HCT116 (cell line): ENCODE data around the gene TP53RK. TPM values are rescaled to one million over a fixed set of nuclear protein-coding genes. Genes with fewer than 3 reads are reported as not detected.

Experiments used
- ATAC-seq: fragments of 200-7000 bp; cut with Tn5 transposase; 2 replicates; pipeline ENCODE4 v1.9.1; 2020; ENCODE audit warnings: mild to moderate bottlenecking, moderate library complexity
- BruUV-seq: library from RNA; stranded (reverse); fragments of 400-500 nt; replicated peaks from 2 replicates; lab custom pipeline; 2021; lab: Mats Ljungman, UMichigan
- CTCF ChIA-PET: fragments of 300-600 bp; sonication (Branson Sonifier 250); formaldehyde crosslinking; loops from one replicate; lab custom pipeline; 2021; ENCODE audit warnings: antibody characterized with exemption; lab: Charles Lee
- POLR2A ChIA-PET: fragments of 300-600, 350-600 bp; sonication (Branson Sonifier 250); formaldehyde crosslinking; loops from one replicate; lab custom pipeline; 2021; ENCODE audit warnings: antibody characterized with exemption; lab: Charles Lee
- RAD21 ChIA-PET, 2 experiments: fragments of 300-600 bp; sonication (Branson Sonifier 250); formaldehyde crosslinking; loops; one replicate each; lab custom pipeline; 2023; ENCODE audit warnings: low total read pairs in 2 of 2; ENCODE audit not compliant: uncharacterized antibody in 2 of 2, unreplicated experiment in 2 of 2, low non-redundant PET in 1 of 2; lab: Charles Lee
- DNase-seq: peaks from one replicate; pipeline ENCODE4 v3.0.0-alpha.2; 2010; ENCODE audit warnings: low read depth, low spot score
- H2AFZ ChIP-seq: fragments of 200-600 bp; shearing (Covaris generic), sonication (generic); 2 replicates; pipeline ENCODE4 v1.6.1; 2017; ENCODE audit warnings: low read depth, mixed run types, mixed read lengths, antibody characterized with exemption, low read length; ENCODE audit not compliant: poor library complexity, severe bottlenecking
- H3K27ac ChIP-seq: 2 replicates; pipeline ENCODE4 v1.5.1; 2012; ENCODE audit warnings: low read depth, low read length
- H3K27me3 ChIP-seq: fragments of 200-600 bp; sonication (generic); 2 replicates; pipeline ENCODE4 v1.6.1; 2016; ENCODE audit warnings: mixed run types, low read length, mixed read lengths; ENCODE audit not compliant: insufficient read depth
- H3K36me3 ChIP-seq, 2 experiments: fragments of 200-500 bp in 1 of 2; fragments of 200-600 bp in 1 of 2; sonication (Bioruptor generic) in 1 of 2; sonication (generic) in 1 of 2; 2 replicates each; pipeline versions ENCODE4 v1.5.1 to v1.6.1; 2014 to 2016; ENCODE audit warnings: low read length in 2 of 2, inconsistent platforms in 1 of 2, mixed read lengths in 1 of 2, mixed run types in 1 of 2; ENCODE audit not compliant: insufficient read depth in 2 of 2, control insufficient read depth in 1 of 2
- H3K4me1 ChIP-seq, 2 experiments: fragments of 200-600 bp in 1 of 2; sonication (generic) in 1 of 2; 2 replicates each; pipeline versions ENCODE4 v1.5.1 to v1.6.1; 2012 to 2017; ENCODE audit warnings: low read length in 2 of 2, inconsistent platforms in 1 of 2, mild to moderate bottlenecking in 1 of 2, mixed read lengths in 1 of 2, mixed run types in 1 of 2, moderate library complexity in 1 of 2; ENCODE audit not compliant: insufficient read depth in 2 of 2, control insufficient read depth in 1 of 2
- H3K4me2 ChIP-seq: fragments of 200-600 bp; sonication (generic); 2 replicates; pipeline ENCODE4 v1.6.1; 2017; ENCODE audit warnings: mixed run types, low read length, mixed read lengths
- H3K4me3 ChIP-seq, 2 experiments: fragments of 200-600 bp in 1 of 2; sonication (generic) in 1 of 2; replicated peaks in 1 of 2; 2 replicates each; pipeline ENCODE4 v1.5.1; 2011 to 2016; ENCODE audit warnings: low read length in 2 of 2, control low read depth in 1 of 2, low read depth in 1 of 2, mild to moderate bottlenecking in 1 of 2, mixed read lengths in 1 of 2, mixed run types in 1 of 2
- H3K79me2 ChIP-seq: fragments of 200-600 bp; sonication (generic); 2 replicates; pipeline ENCODE4 v1.6.1; 2017; ENCODE audit warnings: mild to moderate bottlenecking, mixed run types, low read length, moderate library complexity, mixed read lengths; ENCODE audit not compliant: insufficient read depth
- H3K9ac ChIP-seq: fragments of 200-600 bp; sonication (generic); 2 replicates; pipeline ENCODE4 v1.6.1; 2016; ENCODE audit warnings: low read length, mixed read lengths
- H3K9me2 ChIP-seq: fragments of 200-600 bp; sonication (generic), shearing (Covaris generic); 2 replicates; pipeline ENCODE4 v1.6.1; 2017; ENCODE audit warnings: mixed run types, mild to moderate bottlenecking, moderate library complexity; ENCODE audit not compliant: insufficient read depth
- H3K9me3 ChIP-seq, 2 experiments: fragments of 200-500 bp in 1 of 2; fragments of 200-600 bp in 1 of 2; sonication (Bioruptor generic) in 1 of 2; sonication (generic) in 1 of 2; 2 replicates each; pipeline ENCODE4 v1.6.1; 2014 to 2017; ENCODE audit warnings: low read length in 2 of 2, mixed read lengths in 2 of 2, inconsistent platforms in 1 of 2, low read depth in 1 of 2, mild to moderate bottlenecking in 1 of 2, mixed run types in 1 of 2, moderate library complexity in 1 of 2; ENCODE audit not compliant: control insufficient read depth in 1 of 2, insufficient read depth in 1 of 2
- H4K20me1 ChIP-seq: fragments of 200-600 bp; sonication (generic), shearing (Covaris generic); 2 replicates; pipeline ENCODE4 v1.6.1; 2017; ENCODE audit warnings: mixed run types, mild to moderate bottlenecking, moderate library complexity; ENCODE audit not compliant: insufficient read depth
- EGR1 ChIP-seq: IDR thresholded peaks from 2 replicates; pipeline ENCODE4 v1.6.1; 2012; ENCODE audit warnings: low read depth
- ELF1 ChIP-seq: IDR thresholded peaks from 2 replicates; pipeline ENCODE4 v1.6.1; 2012; ENCODE audit warnings: low read depth, borderline replicate concordance
- EZH2phosphoT487 ChIP-seq: fragments of 200-600 bp; IDR thresholded peaks from 2 replicates; pipeline ENCODE4 v1.6.1; 2018; ENCODE audit warnings: antibody characterized with exemption, borderline replicate concordance
- FOSL1 ChIP-seq: IDR thresholded peaks from 2 replicates; pipeline ENCODE4 v1.6.1; 2012; ENCODE audit warnings: low read depth
- POLR2A ChIP-seq: IDR thresholded peaks from 2 replicates; pipeline ENCODE4 v1.7.0; 2011; ENCODE audit warnings: borderline replicate concordance; ENCODE audit not compliant: insufficient read depth, insufficient read length; ENCODE audit errors: extremely low read depth
- POLR2AphosphoS5 ChIP-seq: IDR thresholded peaks from 2 replicates; pipeline ENCODE4 v1.6.1; 2011; ENCODE audit warnings: mild to moderate bottlenecking, low read depth, low read length, moderate library complexity
- RAD21 ChIP-seq: IDR thresholded peaks from 2 replicates; pipeline ENCODE4 v1.6.1; 2012; ENCODE audit warnings: low read depth, mild to moderate bottlenecking
- SIN3A ChIP-seq: IDR thresholded peaks from 2 replicates; pipeline ENCODE4 v1.6.1; 2012; ENCODE audit warnings: low read depth
- SP1 ChIP-seq: IDR thresholded peaks from 2 replicates; pipeline ENCODE4 v1.6.1; 2012; ENCODE audit warnings: low read depth
- YY1 ChIP-seq: IDR thresholded peaks from 2 replicates; pipeline ENCODE4 v1.6.1; 2011; ENCODE audit warnings: low read length, low read depth, moderate library complexity, mild to moderate bottlenecking; ENCODE audit not compliant: insufficient replicate concordance; ENCODE audit errors: extremely low read depth
- ZFX ChIP-seq: fragments of 450-650 bp; IDR thresholded peaks from 2 replicates; pipeline ENCODE4 v1.6.1; 2017
- intact Hi-C: fragments of 100-400 bp; cut with micrococcal nuclease; formaldehyde crosslinking; loops from 2 replicates; pipeline ENCODE4 v1.10.0; 2022
- total RNA-seq: library from RNA; stranded (reverse); gene quantifications from one replicate; pipeline ENCODE4 v1.2.1, GENCODE V29; 2021; ENCODE audit not compliant: unreplicated experiment
- TF ChIP-seq, protein P1 (sequence below): IDR thresholded peaks from 2 replicates; pipeline ENCODE4 v1.6.1; 2012
- TF ChIP-seq, protein P2 (sequence below): IDR thresholded peaks from 2 replicates; pipeline ENCODE4 v1.6.1; 2011; ENCODE audit warnings: mild to moderate bottlenecking, low read length, moderate library complexity; ENCODE audit not compliant: insufficient replicate concordance; ENCODE audit errors: extremely low read depth
- TF ChIP-seq, protein P3 (sequence below): IDR thresholded peaks from 2 replicates; pipeline ENCODE4 v1.6.1; 2012; ENCODE audit warnings: low read depth

Gene TP53RK
- total RNA-seq, 1 experiment from 2014 or later = 9.2 TPM

DNA sequence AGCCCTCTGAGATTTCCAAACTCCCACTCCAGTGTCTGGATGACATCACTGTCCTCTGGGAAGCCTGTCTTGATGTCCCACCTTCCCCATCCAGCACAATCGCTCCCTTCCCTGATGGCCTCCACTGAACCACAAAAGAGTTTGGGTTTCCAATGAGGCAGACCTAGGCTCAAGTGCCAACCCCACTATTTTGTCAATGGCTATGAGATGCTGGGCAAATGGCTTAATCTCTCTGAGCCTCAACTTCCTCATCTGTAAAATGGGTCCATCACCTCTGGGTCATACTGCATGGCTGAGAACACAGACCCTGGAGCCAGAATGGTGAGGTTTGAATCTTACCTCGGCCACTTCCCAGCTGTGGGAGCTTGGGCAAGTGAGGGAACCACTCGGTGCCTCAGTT lies 49.7 kb downstream of the TP53RK start:
- intact Hi-C loops = no loop called here

DNA sequence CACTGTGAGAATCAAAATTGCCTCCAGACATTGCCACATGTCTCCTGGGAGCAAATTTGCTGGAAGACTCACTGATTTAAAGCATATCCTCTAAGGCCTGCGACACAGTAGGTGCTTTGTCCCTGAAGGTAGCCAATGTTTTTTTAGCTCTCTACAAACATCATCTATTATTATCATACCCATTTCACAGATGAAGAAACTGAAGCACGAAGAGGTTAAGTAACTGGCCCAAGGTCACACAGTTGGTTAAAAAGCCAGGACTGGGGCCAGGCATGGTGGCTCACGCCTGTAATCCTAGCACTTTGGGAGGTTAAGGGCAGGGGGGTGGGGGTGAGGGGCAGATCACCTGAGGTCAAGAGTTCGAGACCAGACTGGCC lies 50.4 kb downstream of the TP53RK start:
- ChIA-PET RAD21 (no interaction called here), CTCF (interaction anchor here (0.6 kb wide), 1 partner anchor 625 kb away, joined by 3 read pairs; no protein-coding TSS in a partner anchor), POLR2A (no interaction called here)
- H3K36me3 ChIP-seq = no peaks in the 10 kb centered on the region
- H3K9me2 ChIP-seq = no peaks in the 10 kb centered on the region
- H3K9ac ChIP-seq = no peak overlapping the region
- no peaks in the 10 kb centered on the region for H3K79me2 ChIP-seq
- intact Hi-C loops = no loop called here
- H2AFZ ChIP-seq = no peak overlapping the region
- ATAC-seq (no peak), DNase-seq (no peak)
- no peaks in the 10 kb centered on the region for H3K27me3 ChIP-seq
- no TSS peak for BruUV-seq
- no peak overlapping the region for H3K4me3 ChIP-seq
- H4K20me1 ChIP-seq = no peaks in the 10 kb centered on the region
- no peak overlapping the region for H3K27ac ChIP-seq
- no peaks in the 10 kb centered on the region; a peak in 1 of 4 replicates for H3K4me1 ChIP-seq
- H3K4me2 ChIP-seq = no peak overlapping the region
- no peaks in the 10 kb centered on the region for H3K9me3 ChIP-seq
- TF ChIP-seq YY1 (no peak), SP1 (no peak), POLR2A (no peak), ZFX (no peak), FOSL1 (no peak), ELF1 (no peak), SIN3A (no peak), RAD21 (no peak), EGR1 (no peak), POLR2AphosphoS5 (no peak)
- TF ChIP-seq, protein P1, sequence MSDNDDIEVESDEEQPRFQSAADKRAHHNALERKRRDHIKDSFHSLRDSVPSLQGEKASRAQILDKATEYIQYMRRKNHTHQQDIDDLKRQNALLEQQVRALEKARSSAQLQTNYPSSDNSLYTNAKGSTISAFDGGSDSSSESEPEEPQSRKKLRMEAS = no peak
- TF ChIP-seq, protein P2, sequence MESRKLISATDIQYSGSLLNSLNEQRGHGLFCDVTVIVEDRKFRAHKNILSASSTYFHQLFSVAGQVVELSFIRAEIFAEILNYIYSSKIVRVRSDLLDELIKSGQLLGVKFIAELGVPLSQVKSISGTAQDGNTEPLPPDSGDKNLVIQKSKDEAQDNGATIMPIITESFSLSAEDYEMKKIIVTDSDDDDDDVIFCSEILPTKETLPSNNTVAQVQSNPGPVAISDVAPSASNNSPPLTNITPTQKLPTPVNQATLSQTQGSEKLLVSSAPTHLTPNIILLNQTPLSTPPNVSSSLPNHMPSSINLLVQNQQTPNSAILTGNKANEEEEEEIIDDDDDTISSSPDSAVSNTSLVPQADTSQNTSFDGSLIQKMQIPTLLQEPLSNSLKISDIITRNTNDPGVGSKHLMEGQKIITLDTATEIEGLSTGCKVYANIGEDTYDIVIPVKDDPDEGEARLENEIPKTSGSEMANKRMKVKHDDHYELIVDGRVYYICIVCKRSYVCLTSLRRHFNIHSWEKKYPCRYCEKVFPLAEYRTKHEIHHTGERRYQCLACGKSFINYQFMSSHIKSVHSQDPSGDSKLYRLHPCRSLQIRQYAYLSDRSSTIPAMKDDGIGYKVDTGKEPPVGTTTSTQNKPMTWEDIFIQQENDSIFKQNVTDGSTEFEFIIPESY = no peak

More for the DNA sequence above, 49.7 kb downstream of the TP53RK start:
- Histone ChIP-seq H3K4me3 (no peak overlapping the region), H3K27me3 (no peaks in the 10 kb centered on the region; the same call in 1 of the 2 replicates), H3K27ac (no peak overlapping the region), H3K4me2 (no peak overlapping the region), H3K9me3 (no peaks in the 10 kb centered on the region), H3K4me1 (no peaks in the 10 kb centered on the region; a peak in 1 of 4 replicates), H2AFZ (no peak overlapping the region), H3K9me2 (no peaks in the 10 kb centered on the region), H3K36me3 (no peaks in the 10 kb centered on the region), H3K9ac (no peak overlapping the region), H4K20me1 (no peaks in the 10 kb centered on the region), H3K79me2 (no peaks in the 10 kb centered on the region)
- ChIA-PET POLR2A (no interaction called here), RAD21 (no interaction called here), CTCF (interaction anchor here (0.6 kb wide), 1 partner anchor 626 kb away, joined by 3 read pairs; no protein-coding TSS in a partner anchor)
- DNase-seq (no peak), ATAC-seq (no peak)
- no TSS peak for BruUV-seq
- no peak for TF ChIP-seq SIN3A
- TF ChIP-seq EZH2phosphoT487 = no peak
- TF ChIP-seq ELF1 = no peak
- TF ChIP-seq RAD21 = no peak
- TF ChIP-seq, protein P3, sequence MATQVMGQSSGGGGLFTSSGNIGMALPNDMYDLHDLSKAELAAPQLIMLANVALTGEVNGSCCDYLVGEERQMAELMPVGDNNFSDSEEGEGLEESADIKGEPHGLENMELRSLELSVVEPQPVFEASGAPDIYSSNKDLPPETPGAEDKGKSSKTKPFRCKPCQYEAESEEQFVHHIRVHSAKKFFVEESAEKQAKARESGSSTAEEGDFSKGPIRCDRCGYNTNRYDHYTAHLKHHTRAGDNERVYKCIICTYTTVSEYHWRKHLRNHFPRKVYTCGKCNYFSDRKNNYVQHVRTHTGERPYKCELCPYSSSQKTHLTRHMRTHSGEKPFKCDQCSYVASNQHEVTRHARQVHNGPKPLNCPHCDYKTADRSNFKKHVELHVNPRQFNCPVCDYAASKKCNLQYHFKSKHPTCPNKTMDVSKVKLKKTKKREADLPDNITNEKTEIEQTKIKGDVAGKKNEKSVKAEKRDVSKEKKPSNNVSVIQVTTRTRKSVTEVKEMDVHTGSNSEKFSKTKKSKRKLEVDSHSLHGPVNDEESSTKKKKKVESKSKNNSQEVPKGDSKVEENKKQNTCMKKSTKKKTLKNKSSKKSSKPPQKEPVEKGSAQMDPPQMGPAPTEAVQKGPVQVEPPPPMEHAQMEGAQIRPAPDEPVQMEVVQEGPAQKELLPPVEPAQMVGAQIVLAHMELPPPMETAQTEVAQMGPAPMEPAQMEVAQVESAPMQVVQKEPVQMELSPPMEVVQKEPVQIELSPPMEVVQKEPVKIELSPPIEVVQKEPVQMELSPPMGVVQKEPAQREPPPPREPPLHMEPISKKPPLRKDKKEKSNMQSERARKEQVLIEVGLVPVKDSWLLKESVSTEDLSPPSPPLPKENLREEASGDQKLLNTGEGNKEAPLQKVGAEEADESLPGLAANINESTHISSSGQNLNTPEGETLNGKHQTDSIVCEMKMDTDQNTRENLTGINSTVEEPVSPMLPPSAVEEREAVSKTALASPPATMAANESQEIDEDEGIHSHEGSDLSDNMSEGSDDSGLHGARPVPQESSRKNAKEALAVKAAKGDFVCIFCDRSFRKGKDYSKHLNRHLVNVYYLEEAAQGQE = no peak
